Panc1 (cell line): Measurements from ENCODE around the gene RNF208. TPM values are rescaled to one million over a fixed set of nuclear protein-coding genes. Genes with fewer than 3 reads are reported as not detected.

Experiments
- ATAC-seq: fragments of 200-7000 bp; cut with Tn5 transposase; 2 replicates; pipeline ENCODE4 v1.9.1; 2020; ENCODE audit warnings: mild to moderate bottlenecking, moderate library complexity
- BruUV-seq: library from RNA; stranded (reverse); fragments of 400-500 nt; replicated peaks from 2 replicates; lab custom pipeline; 2021; lab: Mats Ljungman, UMichigan
- CTCF ChIA-PET: fragments of 300-600 bp; sonication (Branson Sonifier 250); formaldehyde crosslinking; loops from one replicate; lab custom pipeline; 2022; ENCODE audit warnings: antibody characterized with exemption; lab: Charles Lee
- POLR2A ChIA-PET: fragments of 300-600 bp; sonication (Branson Sonifier 250); formaldehyde crosslinking; loops from one replicate; lab custom pipeline; 2022; ENCODE audit warnings: antibody characterized with exemption; lab: Charles Lee
- DNase-seq: peaks from one replicate; pipeline ENCODE4 v3.0.0-alpha.2; 2010; ENCODE audit warnings: low read depth, low spot score
- H3K27ac ChIP-seq: 2 replicates; pipeline ENCODE4 v1.5.1; 2011; ENCODE audit warnings: mild to moderate bottlenecking, low read length, inconsistent platforms
- H3K27me3 ChIP-seq: fragments of 200-500 bp; sonication (Bioruptor generic); 2 replicates; pipeline ENCODE4 v1.6.0; 2014; ENCODE audit warnings: low read length, inconsistent platforms; ENCODE audit not compliant: control insufficient read depth, insufficient read depth
- H3K36me3 ChIP-seq: fragments of 200-500 bp; sonication (Bioruptor generic); 2 replicates; pipeline ENCODE4 v1.5.1; 2014; ENCODE audit warnings: inconsistent platforms, mild to moderate bottlenecking, low read length, moderate library complexity; ENCODE audit not compliant: control insufficient read depth, insufficient read depth
- H3K4me1 ChIP-seq: 2 replicates; pipeline ENCODE4 v1.5.1; 2011; ENCODE audit warnings: inconsistent platforms, mild to moderate bottlenecking, low read length, moderate library complexity; ENCODE audit not compliant: control insufficient read depth, insufficient read depth
- H3K4me3 ChIP-seq, 2 experiments: 2 replicates each; pipeline ENCODE4 v1.5.1; 2011 to 2012; ENCODE audit warnings: low read depth in 2 of 2, low read length in 2 of 2, mild to moderate bottlenecking in 2 of 2, inconsistent platforms in 1 of 2, moderate library complexity in 1 of 2
- H3K9me3 ChIP-seq: fragments of 200-500 bp; sonication (Bioruptor generic); 2 replicates; pipeline ENCODE4 v1.5.1; 2014; ENCODE audit warnings: low read depth, mild to moderate bottlenecking, inconsistent platforms, low read length, moderate library complexity; ENCODE audit not compliant: control insufficient read depth, insufficient read depth
- CTCF ChIP-seq: fragments of 450-650 bp; IDR thresholded peaks from 2 replicates; pipeline ENCODE4 v1.5.1; 2017; ENCODE audit warnings: mild to moderate bottlenecking
- POLR2AphosphoS5 ChIP-seq: IDR thresholded peaks from 2 replicates; pipeline ENCODE4 v1.6.1; 2012; ENCODE audit warnings: mild to moderate bottlenecking, low read depth, low read length, moderate library complexity
- REST ChIP-seq, 2 experiments: IDR thresholded peaks; 2 replicates each; pipeline ENCODE4 v1.6.1; 2011 to 2012; ENCODE audit warnings: low read depth in 2 of 2, control low read depth in 1 of 2, low read length in 1 of 2, mild to moderate bottlenecking in 1 of 2, moderate library complexity in 1 of 2; ENCODE audit not compliant: insufficient read depth in 1 of 2
- SIN3A ChIP-seq: IDR thresholded peaks from 2 replicates; pipeline ENCODE4 v1.6.1; 2012; ENCODE audit warnings: low read depth, mild to moderate bottlenecking, low read length, moderate library complexity, borderline replicate concordance; ENCODE audit not compliant: insufficient read depth
- TCF7L2 ChIP-seq: IDR thresholded peaks from 2 replicates; pipeline ENCODE4 v1.6.1; 2011; ENCODE audit warnings: mild to moderate bottlenecking, low read depth, low read length, inconsistent platforms
- in situ Hi-C: cut with HindIII; loops from 2 replicates; pipeline ENCODE4 v1.10.0; 2016; ENCODE audit warnings: low sequenced_read_pairs, low pct_unique_long_range_greater_than_20kb
- intact Hi-C: fragments of 100-400 bp; cut with micrococcal nuclease; formaldehyde crosslinking; loops from one replicate; pipeline ENCODE4 v1.10.0; 2022; ENCODE audit not compliant: unreplicated experiment
- total RNA-seq: library from RNA; stranded (reverse); gene quantifications from one replicate; pipeline ENCODE4 v1.2.1, GENCODE V29; 2021; ENCODE audit not compliant: unreplicated experiment

RNF208 gene
- total RNA-seq, 1 experiment from 2014 or later: 11.5 TPM

- Histone ChIP-seq H3K9me3 (no peaks in the 10 kb centered on the region), H3K27me3 (no peaks in the 10 kb centered on the region), H3K27ac (no peak overlapping the region), H3K4me3 (no peak overlapping the region), H3K36me3 (no peaks in the 10 kb centered on the region), H3K4me1 (peaks cover 1% of the 10 kb centered on the region; the same call in 1 of the 2 replicates)
- BruUV-seq: no TSS peak
- in situ Hi-C loops (no loop called here), intact Hi-C loops (no loop called here)
- no peak for DNase-seq
- ChIA-PET CTCF (interaction anchor here (0.9 kb wide), 1 partner anchor 52 kb away, joined by 3 read pairs; the partner anchor contains the start of gene RNF224), POLR2A (no interaction called here)
- no peak for ATAC-seq
- TF ChIP-seq POLR2AphosphoS5 (no peak), CTCF (no peak; the same call in 1 of the 2 replicates), TCF7L2 (no peak), REST (IDR thresholded peaks at IDR 0.05; ENCODE audit: insufficient read depth in 1 of 2, low read depth in 2 of 2, low read length in 1 of 2) (no peak), SIN3A (no peak)
These were observed 46.6 kb downstream of the RNF208 start for GRCh38 chr9:137175345-137175961.

GRCh38 chr9:137174722-137175293 is 47.2 kb downstream of the RNF208 start:
- ATAC-seq (no peak), DNase-seq (no peak)
- BruUV-seq: no TSS peak
- CTCF ChIA-PET: interaction anchor here (0.9 kb wide), 1 partner anchor 53 kb away, joined by 3 read pairs; the partner anchor contains the start of gene RNF224
- POLR2A ChIA-PET: no interaction called here
- Histone ChIP-seq H3K27ac (no peak overlapping the region), H3K4me1 (peaks cover 6% of the 10 kb centered on the region), H3K36me3 (no peaks in the 10 kb centered on the region), H3K27me3 (no peaks in the 10 kb centered on the region), H3K9me3 (no peaks in the 10 kb centered on the region), H3K4me3 (no peak overlapping the region)
- in situ Hi-C loops: no loop called here
- intact Hi-C loops: no loop called here
- TF ChIP-seq SIN3A (no peak), REST (IDR thresholded peaks at IDR 0.05; ENCODE audit: insufficient read depth in 1 of 2, low read depth in 2 of 2, low read length in 1 of 2) (no peak), POLR2AphosphoS5 (no peak), CTCF (no peak), TCF7L2 (no peak)
